MCF 10A (cell line): Measurements from ENCODE around the gene TET1. TPM values are rescaled to one million over a fixed set of nuclear protein-coding genes. Genes with fewer than 3 reads are reported as not detected.

ENCODE experiments used
- BruUV-seq: library from RNA; stranded (reverse); fragments of 400-500 nt; replicated peaks from 2 replicates; lab custom pipeline; 2021; lab: Mats Ljungman, UMichigan
- CTCF ChIA-PET: fragments of 300-600 bp; sonication (Branson Sonifier 250); formaldehyde crosslinking; extraction: SDS; loops from one replicate; lab custom pipeline; 2021; ENCODE audit warnings: antibody characterized with exemption, inconsistent platforms; lab: Yijun Ruan, JAX
- POLR2A ChIA-PET: fragments of 300-600, 350-650 bp; sonication (Branson Sonifier 250); formaldehyde crosslinking; extraction: SDS; loops from one replicate; lab custom pipeline; 2020; ENCODE audit warnings: antibody characterized with exemption, inconsistent platforms; lab: Yijun Ruan, JAX
- DNase-seq: peaks from one replicate; pipeline ENCODE4 v3.0.0-alpha.2; 2018; ENCODE audit not compliant: unreplicated experiment
- H3K27ac Mint-ChIP-seq: one replicate; pipeline ENCODE4 v1.8.0; 2022; ENCODE audit warnings: mild to moderate bottlenecking, low read depth, mixed read lengths; ENCODE audit not compliant: unreplicated experiment
- H3K27me3 Mint-ChIP-seq: one replicate; pipeline ENCODE4 v1.8.0; 2022; ENCODE audit warnings: mixed read lengths; ENCODE audit not compliant: insufficient read depth, unreplicated experiment
- H3K36me3 Mint-ChIP-seq: one replicate; pipeline ENCODE4 v1.8.0; 2022; ENCODE audit warnings: mild to moderate bottlenecking, moderate library complexity, mixed read lengths; ENCODE audit not compliant: insufficient read depth, unreplicated experiment
- H3K4me1 Mint-ChIP-seq: one replicate; pipeline ENCODE4 v1.8.0; 2022; ENCODE audit warnings: mixed read lengths; ENCODE audit not compliant: insufficient read depth, unreplicated experiment
- H3K4me3 Mint-ChIP-seq: one replicate; pipeline ENCODE4 v1.8.0; 2022; ENCODE audit warnings: mild to moderate bottlenecking, moderate library complexity, mixed read lengths; ENCODE audit not compliant: unreplicated experiment
- H3K9me3 Mint-ChIP-seq: one replicate; pipeline ENCODE4 v1.8.0; 2022; ENCODE audit warnings: mixed read lengths; ENCODE audit not compliant: unreplicated experiment
- intact Hi-C: fragments of 100-400 bp; cut with micrococcal nuclease; formaldehyde crosslinking; loops from 2 replicates; pipeline ENCODE4 v1.14.1; 2022
- total RNA-seq: library from RNA; stranded (reverse); gene quantifications from 2 replicates; pipeline ENCODE4 v1.2.3, GENCODE V29; 2022
- TF ChIP-seq, protein P1 (sequence below): fragments of 200-600 bp; IDR thresholded peaks from one replicate; pipeline ENCODE4 v1.8.0; 2022; ENCODE audit warnings: antibody characterized with exemption, mild to moderate bottlenecking; ENCODE audit not compliant: unreplicated experiment

Gene TET1
- total RNA-seq, 1 experiment from 2014 or later = 0.05 TPM

- no peaks in the 10 kb centered on the region for H3K4me1 Mint-ChIP-seq
- intact Hi-C loops = loop anchor here (1.0 kb wide), 1 partner anchor 195 kb away; the partner anchor contains the start of gene CCAR1
These were observed 33.4 kb upstream of the TET1 start for GRCh38 chr10:68526634-68527307.

GRCh38 chr10:68536973-68537372 is 23.2 kb upstream of the TET1 start:
- no peak for DNase-seq
- intact Hi-C loops = no loop called here
- Mint-ChIP-seq H3K27me3 (no peaks in the 10 kb centered on the region), H3K4me1 (no peaks in the 10 kb centered on the region), H3K36me3 (no peaks in the 10 kb centered on the region), H3K27ac (no peak overlapping the region), H3K4me3 (no peak overlapping the region), H3K9me3 (no peaks in the 10 kb centered on the region)
- BruUV-seq = no TSS peak
- ChIA-PET CTCF (interaction anchor here (0.6 kb wide), 1 partner anchor 195 kb away, joined by 3 read pairs; no protein-coding TSS in a partner anchor), POLR2A (no interaction called here)
- TF ChIP-seq, protein P1, sequence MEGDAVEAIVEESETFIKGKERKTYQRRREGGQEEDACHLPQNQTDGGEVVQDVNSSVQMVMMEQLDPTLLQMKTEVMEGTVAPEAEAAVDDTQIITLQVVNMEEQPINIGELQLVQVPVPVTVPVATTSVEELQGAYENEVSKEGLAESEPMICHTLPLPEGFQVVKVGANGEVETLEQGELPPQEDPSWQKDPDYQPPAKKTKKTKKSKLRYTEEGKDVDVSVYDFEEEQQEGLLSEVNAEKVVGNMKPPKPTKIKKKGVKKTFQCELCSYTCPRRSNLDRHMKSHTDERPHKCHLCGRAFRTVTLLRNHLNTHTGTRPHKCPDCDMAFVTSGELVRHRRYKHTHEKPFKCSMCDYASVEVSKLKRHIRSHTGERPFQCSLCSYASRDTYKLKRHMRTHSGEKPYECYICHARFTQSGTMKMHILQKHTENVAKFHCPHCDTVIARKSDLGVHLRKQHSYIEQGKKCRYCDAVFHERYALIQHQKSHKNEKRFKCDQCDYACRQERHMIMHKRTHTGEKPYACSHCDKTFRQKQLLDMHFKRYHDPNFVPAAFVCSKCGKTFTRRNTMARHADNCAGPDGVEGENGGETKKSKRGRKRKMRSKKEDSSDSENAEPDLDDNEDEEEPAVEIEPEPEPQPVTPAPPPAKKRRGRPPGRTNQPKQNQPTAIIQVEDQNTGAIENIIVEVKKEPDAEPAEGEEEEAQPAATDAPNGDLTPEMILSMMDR = no peak

More at GRCh38 chr10:68526634-68527307, 33.4 kb upstream of the TET1 start:
- Mint-ChIP-seq H3K36me3 (peaks cover 15% of the 10 kb centered on the region), H3K27ac (peak overlapping the region; percentile 91), H3K27me3 (no peaks in the 10 kb centered on the region), H3K4me3 (peak overlapping the region; percentile 85), H3K9me3 (no peaks in the 10 kb centered on the region)
- ChIA-PET CTCF (no interaction called here), POLR2A (interaction anchor here (0.6 to 1.5 kb wide), 15 partner anchors 10 to 642 kb away, joined by 3 to 9 read pairs (median 3); partner anchors contain the start of genes CCAR1, DDX21, DNA2 and RUFY2)
- TSS peak; percentile 64 for BruUV-seq
- DNase-seq = no peak
- TF ChIP-seq, protein P1 = no peak

GRCh38 chr10:68537796-68538195 is 22.3 kb upstream of the TET1 start:
- H3K36me3 Mint-ChIP-seq = no peaks in the 10 kb centered on the region
- H3K27ac Mint-ChIP-seq = no peak overlapping the region
- no TSS peak for BruUV-seq
- intact Hi-C loops = no loop called here
- no peaks in the 10 kb centered on the region for H3K9me3 Mint-ChIP-seq
- peaks cover 2% of the 10 kb centered on the region for H3K4me1 Mint-ChIP-seq
- no peak for DNase-seq
- ChIA-PET POLR2A (no interaction called here), CTCF (interaction anchor here (0.6 kb wide), 2 partner anchors 97 to 194 kb away, joined by 3 read pairs; no protein-coding TSS in a partner anchor)
- TF ChIP-seq, protein P1 = no peak
- H3K4me3 Mint-ChIP-seq = no peak overlapping the region
- H3K27me3 Mint-ChIP-seq = no peaks in the 10 kb centered on the region
